NCI-H446 treated with DMSO at 0.1 percent for 48 hours (cell line): ENCODE measurements around the gene CCDC93.
A peak's percentile ranks its signal among the peaks of the same experiment; 100 is the strongest.

Source experiments
- DNase-seq: peaks from one replicate; lab custom pipeline; 2025; lab: John Stamatoyannopoulos, UW

CCDC93 gene, protein sequence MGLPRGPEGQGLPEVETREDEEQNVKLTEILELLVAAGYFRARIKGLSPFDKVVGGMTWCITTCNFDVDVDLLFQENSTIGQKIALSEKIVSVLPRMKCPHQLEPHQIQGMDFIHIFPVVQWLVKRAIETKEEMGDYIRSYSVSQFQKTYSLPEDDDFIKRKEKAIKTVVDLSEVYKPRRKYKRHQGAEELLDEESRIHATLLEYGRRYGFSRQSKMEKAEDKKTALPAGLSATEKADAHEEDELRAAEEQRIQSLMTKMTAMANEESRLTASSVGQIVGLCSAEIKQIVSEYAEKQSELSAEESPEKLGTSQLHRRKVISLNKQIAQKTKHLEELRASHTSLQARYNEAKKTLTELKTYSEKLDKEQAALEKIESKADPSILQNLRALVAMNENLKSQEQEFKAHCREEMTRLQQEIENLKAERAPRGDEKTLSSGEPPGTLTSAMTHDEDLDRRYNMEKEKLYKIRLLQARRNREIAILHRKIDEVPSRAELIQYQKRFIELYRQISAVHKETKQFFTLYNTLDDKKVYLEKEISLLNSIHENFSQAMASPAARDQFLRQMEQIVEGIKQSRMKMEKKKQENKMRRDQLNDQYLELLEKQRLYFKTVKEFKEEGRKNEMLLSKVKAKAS

DNA sequence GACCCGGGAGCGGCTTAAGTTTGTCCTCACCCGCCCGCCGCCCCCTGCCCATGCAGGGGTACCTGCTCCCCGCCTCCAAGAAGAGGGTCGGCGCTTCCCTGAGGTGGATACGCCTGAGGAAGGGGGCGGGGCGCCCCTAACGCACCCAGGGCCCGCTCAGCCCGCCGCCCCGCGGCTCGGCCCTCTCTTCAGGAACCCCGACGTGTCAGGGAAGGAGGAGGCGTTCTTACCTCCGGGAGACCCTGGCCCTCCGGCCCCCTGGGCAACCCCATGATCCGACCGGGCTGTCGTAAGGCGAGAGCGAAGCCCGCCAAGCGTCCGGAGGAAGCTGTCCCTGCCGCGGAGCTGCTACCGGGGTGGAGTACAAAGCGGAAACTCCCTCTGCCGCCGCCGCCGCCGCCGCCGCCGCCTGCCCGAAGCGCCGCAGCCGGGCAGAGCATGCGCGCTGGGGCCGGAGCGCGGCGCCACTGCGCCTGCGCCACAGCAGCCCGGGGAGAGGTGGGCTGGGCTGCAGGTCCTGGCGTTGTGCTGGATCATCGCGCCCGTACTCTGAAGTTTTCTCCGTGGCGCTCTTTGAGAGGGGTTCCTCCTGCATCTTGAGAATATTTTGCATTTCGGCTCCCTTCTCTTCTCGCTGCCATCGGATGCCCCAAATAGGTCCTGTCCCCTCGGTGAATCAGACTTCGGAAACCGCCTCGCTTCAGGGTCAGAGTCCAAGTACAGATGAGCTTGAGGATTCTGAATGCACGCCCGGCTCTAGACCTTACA is at the start of gene CCDC93:
TSS of gene CCDC93 (minus strand) at position 347 of the 768 bp plus-strand sequence. CDS start at position 272, 75 bp downstream.
- peak; percentile 61 for DNase-seq

DNA sequence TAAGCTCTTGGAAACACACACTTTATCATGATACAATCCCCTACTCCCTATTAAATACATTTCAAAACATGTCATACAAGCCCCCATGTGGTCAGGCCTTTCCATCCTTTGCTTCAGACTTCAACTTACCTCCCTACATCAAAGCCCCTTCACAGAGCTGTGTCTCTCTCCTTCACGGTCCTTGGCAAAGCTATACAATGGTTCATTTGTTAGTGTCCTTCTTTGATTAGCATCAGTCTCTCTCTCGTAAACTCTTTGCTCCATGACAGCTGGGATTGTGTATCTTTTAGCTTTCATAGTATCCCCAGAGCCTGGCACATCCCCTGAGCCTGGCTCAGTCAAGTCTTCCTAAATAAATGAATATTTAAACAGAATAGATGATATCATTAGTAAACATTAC is 48.8 kb upstream of the CCDC93 start:
- no peak for DNase-seq

GRCh38 chr2:118062048-118062447 is 48.2 kb upstream of the CCDC93 start:
- DNase-seq, result no peak

- peak; percentile 65 for DNase-seq
These were observed 47.5 kb upstream of the CCDC93 start for GRCh38 chr2:118061135-118061955.

- DNase-seq, result no peak
These were observed 46.1 kb upstream of the CCDC93 start for GRCh38 chr2:118059919-118060478.

DNA sequence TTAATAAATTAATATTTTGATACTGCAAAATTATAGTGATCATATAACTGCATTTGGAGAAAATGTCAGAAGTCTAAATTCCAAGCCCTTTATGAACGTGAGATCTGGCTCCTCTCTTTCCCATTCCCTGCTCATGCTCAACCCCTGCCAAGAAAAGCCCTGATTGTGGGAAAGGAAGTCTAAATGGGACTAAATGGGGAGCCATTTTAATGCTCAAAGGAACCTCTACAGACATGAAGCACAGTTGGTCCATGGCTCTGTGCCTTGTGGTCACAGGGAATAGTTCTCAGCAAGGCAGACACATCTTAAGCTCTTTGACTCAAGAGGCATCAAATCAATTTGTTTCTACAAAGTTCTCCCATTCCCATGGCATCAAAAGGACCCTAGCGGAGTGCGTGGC is 45.1 kb upstream of the CCDC93 start:
- DNase-seq, result no peak

DNA sequence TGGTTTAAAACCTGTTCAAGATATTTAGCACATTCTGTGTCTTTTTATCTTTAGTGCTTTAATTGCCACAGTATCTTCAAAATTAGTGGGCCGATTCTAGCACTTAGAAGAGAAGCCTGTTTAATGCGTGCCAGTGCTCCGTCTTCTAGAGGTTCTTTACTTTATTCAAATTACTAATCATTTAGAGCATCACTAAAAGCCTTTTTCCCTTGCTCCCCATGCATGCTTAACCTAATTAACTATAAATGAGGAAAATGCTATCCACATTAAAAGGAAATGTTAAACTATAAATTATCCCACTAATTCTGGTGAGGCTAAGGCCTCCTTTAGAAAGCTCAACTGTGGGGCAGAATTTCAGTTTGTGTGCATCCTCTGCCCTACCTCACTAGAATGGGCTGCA is 42.9 kb upstream of the CCDC93 start:
- DNase-seq, result no peak

GRCh38 chr2:118056165-118056534 is 42.3 kb upstream of the CCDC93 start:
- DNase-seq, result no peak

DNA sequence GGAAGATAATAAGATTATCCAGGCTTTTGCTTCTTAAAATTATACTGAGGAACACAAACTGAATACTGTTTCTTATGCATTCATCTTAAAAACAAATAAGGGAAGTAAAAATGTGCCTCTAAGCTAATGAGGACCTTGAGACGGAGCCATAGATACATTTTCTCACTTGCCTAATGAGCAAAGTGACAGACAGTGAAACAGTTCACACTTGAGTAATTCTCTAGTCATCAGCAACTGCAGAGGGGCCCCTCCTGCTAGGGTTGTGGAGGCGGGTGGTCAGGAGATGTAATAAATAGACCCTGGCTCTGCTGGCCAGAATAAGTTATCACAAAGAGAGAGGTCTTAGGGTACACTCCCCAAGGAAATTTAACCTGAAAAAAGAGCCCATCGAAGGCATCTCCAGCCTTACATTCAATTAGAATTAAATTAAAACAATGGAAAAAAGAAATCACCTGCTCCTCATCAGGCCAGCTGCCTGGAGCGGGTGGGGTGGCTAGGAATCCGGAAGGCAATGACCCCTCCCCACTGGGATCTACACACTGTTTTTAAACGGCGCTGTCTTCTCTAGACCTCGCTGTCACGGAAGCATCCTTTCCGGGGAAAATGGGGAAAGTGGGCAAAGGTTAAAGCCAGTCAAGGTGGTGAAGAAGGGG is 41.8 kb upstream of the CCDC93 start:
- DNase-seq, result no peak

- peak; percentile 52 for DNase-seq
These were observed 40.5 kb upstream of the CCDC93 start for GRCh38 chr2:118054213-118055008.

DNA sequence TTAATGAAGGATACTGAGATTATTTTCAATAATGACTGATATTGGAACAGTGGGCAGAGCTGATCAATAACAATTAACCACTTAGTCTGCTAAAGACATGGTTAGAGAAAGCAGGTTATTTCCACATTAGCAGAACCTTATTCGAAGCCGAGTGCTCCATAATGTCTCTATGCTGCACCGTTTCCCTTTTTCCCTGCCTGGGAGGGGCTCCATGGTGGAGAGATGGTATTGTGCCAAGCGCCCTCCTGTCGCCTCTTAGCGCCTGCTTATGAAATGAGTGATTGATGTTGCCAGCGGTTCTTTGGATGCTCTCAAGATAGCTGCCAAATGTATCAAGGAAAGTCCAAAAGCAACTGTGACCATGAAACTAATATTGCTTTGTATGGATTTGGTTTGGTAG is 39.8 kb upstream of the CCDC93 start:
- DNase-seq, result peak; percentile 89

GRCh38 chr2:118052474-118052873 is 38.6 kb upstream of the CCDC93 start:
- no peak for DNase-seq

GRCh38 chr2:118051826-118052358 is 38.0 kb upstream of the CCDC93 start:
- DNase-seq, result no peak

DNA sequence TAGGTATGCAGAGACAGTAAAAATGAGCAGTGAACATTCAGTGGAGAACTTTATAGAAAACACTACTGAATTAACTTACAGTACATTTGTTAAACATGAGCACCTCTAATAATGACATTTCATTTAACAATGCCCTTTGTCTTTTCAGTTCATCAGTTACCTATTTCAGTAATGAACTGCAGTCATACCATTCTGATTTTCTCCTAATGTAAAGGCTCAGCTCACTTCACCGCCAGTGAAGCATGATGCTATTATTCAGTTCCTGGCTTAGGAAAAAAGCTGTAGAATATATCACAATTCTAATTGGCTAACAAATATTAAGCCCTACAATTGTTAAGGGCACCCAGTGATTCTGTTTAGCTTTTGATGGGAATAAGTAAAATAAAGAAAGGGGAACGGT is 37.1 kb upstream of the CCDC93 start:
- no peak for DNase-seq

DNA sequence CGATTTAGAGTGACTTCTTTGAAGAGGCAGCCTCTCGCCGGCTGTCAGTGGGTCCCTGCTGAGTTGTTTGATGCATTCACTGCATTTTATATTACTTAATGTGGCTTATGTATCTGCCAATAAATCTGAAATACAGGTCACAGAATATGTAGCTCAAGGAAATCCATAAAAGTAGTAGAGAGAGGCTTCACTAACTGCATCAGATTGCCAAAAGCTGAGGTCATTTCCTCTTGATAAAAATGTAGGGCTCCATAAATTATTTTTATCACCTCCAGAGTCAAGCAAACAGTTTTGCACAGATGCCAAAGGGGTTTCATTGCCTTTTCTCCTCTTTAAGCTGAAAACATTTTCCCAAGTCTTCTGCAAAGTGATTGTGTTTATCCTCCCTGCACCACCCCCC is 36.5 kb upstream of the CCDC93 start:
- peak; percentile 43 for DNase-seq

DNA sequence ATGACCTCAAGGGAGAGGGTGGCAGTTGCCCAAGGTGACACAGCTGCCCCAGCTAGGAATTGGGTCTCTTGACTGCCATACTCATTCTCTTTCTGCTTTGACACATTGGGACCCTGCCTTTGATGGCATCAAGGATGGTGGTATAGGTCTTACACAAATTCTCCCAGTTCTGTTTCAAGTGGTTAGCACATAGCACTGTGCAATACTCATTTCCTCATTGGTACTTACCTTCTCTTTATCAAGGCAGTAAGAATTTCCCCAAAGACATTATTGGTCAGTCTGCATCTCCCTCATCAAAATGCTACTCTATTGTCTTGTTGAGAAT is 35.9 kb upstream of the CCDC93 start:
- no peak for DNase-seq

DNA sequence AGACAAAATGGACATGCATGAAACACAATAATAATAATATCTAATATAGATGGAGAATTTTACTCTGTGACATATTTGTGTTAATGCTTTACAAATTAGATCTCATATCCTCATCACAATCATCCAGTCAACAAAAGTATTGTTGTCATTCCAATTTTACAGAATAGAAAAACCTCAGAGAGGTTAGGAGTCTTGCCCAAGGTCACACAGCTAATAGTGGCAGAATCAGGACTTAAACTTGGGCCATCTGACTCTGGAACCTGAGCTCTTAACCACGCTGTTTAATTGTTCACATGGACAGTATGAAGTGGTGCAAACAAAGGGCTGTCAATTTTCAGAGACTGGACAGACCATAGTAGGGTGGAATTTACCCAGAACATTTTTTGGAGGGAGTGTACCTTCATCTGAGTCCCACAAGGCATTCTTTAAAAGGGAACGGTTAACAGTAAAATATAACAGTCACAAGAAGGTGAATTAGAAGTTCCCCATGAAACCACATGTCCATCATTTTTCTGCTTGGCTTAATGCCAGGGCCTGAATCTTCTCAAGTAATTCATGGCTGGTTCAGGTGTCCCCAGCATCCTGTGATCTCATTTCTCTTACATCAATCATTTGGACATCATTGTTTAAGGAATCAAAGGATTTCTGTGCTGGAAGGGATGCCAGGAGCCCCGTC is 35.4 kb upstream of the CCDC93 start:
- DNase-seq, result no peak

DNA sequence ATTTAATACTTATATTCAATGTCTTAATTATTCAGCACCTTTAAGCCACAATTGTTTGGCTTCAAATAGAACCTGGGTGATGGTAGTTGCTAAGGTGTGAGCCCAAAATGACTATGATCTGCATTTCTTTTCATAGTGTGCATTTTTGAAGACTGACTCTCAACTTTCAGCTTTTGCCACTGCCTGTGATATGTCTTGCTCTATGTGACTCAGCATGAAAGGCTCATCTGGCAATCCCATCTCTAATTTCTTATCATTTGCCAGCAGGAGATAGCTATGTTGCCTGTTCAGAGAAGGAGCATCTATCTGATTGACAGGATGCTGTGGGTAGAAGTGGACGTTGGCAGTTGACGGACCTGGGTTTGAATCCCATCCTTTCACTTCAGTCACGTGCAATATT is 34.5 kb upstream of the CCDC93 start:
- no peak for DNase-seq

GRCh38 chr2:118047380-118047826 is 33.5 kb upstream of the CCDC93 start:
- peak; percentile 71 for DNase-seq
